WTC11 (cell line): ENCODE results near the gene ALOX15B. TPM values are rescaled to one million over a fixed set of nuclear protein-coding genes. Genes with fewer than 3 reads are reported as not detected.

ENCODE experiments used
- ATAC-seq: fragments of 200-7000 bp; cut with Tn5 transposase; 2 replicates; pipeline ENCODE4 v1.10.0; 2021; ENCODE audit warnings: mild to moderate bottlenecking, moderate library complexity
- CTCF ChIA-PET: fragments of 300-600 bp; sonication (Branson Sonifier 250); formaldehyde crosslinking; loops from one replicate; lab custom pipeline; 2021; ENCODE audit warnings: antibody characterized with exemption; lab: Charles Lee
- POLR2A ChIA-PET: fragments of 350-600 bp; sonication (Branson Sonifier 250); formaldehyde crosslinking; loops from one replicate; lab custom pipeline; 2021; ENCODE audit warnings: antibody characterized with exemption; lab: Charles Lee
- DNase-seq: peaks from one replicate; pipeline ENCODE4 v3.0.0; 2021; ENCODE audit warnings: low spot score
- H3K27ac Mint-ChIP-seq: 2 replicates; pipeline ENCODE4 v1.8.0; 2021; ENCODE audit warnings: mixed read lengths
- H3K27me3 Mint-ChIP-seq: 2 replicates; pipeline ENCODE4 v1.8.0; 2021; ENCODE audit warnings: low read depth, mild to moderate bottlenecking, moderate library complexity, mixed read lengths
- H3K36me3 Mint-ChIP-seq: 2 replicates; pipeline ENCODE4 v1.8.0; 2021; ENCODE audit warnings: mixed read lengths
- H3K4me1 Mint-ChIP-seq: 2 replicates; pipeline ENCODE4 v1.8.0; 2022; ENCODE audit warnings: mixed read lengths
- H3K4me3 Mint-ChIP-seq: 2 replicates; pipeline ENCODE4 v1.8.0; 2021; ENCODE audit warnings: mild to moderate bottlenecking, moderate library complexity, mixed read lengths
- H3K9me3 Mint-ChIP-seq: 2 replicates; pipeline ENCODE4 v1.8.0; 2021; ENCODE audit warnings: mixed read lengths
- IRF2 ChIP-seq: sonication (generic); formaldehyde crosslinking; IDR thresholded peaks from 2 replicates; pipeline ENCODE4 v1.8.0; 2022; ENCODE audit warnings: low read depth, missing genetic modification reagents, borderline replicate concordance
- JAZF1 ChIP-seq: fragments of 250-450 bp; sonication (Bioruptor Pico); IDR thresholded peaks from 2 replicates; pipeline ENCODE4 v1.9.0; 2021; ENCODE audit warnings: moderate library complexity, mild to moderate bottlenecking, inconsistent platforms
- PRDM15 ChIP-seq: sonication (generic); formaldehyde crosslinking; IDR thresholded peaks from 2 replicates; pipeline ENCODE4 v1.8.0; 2022; ENCODE audit warnings: missing genetic modification reagents
- STAT6 ChIP-seq: sonication (generic); formaldehyde crosslinking; conservative IDR thresholded peaks from 2 replicates; pipeline ENCODE4 v1.8.1; 2023; ENCODE audit warnings: mild to moderate bottlenecking, low read depth, missing genetic modification reagents, moderate library complexity
- USF1 ChIP-seq: sonication (generic); formaldehyde crosslinking; IDR thresholded peaks from 2 replicates; pipeline ENCODE4 v1.8.0; 2022; ENCODE audit warnings: mild to moderate bottlenecking, missing genetic modification reagents
- ZMAT4 ChIP-seq: fragments of 250-450 bp; sonication (Bioruptor Pico); IDR thresholded peaks from 2 replicates; pipeline ENCODE4 v1.9.0; 2021; ENCODE audit warnings: mild to moderate bottlenecking
- ZNF396 ChIP-seq: fragments of 250-450 bp; sonication (Bioruptor Pico); IDR thresholded peaks from 2 replicates; pipeline ENCODE4 v1.8.0; 2021; ENCODE audit warnings: mild to moderate bottlenecking, moderate library complexity, borderline replicate concordance
- ZSCAN18 ChIP-seq: fragments of 250-450 bp; sonication (Bioruptor Pico); IDR thresholded peaks from 2 replicates; pipeline ENCODE4 v2.1.2; 2022; ENCODE audit warnings: mild to moderate bottlenecking, moderate library complexity
- total RNA-seq: library from RNA; stranded (reverse); gene quantifications from 3 replicates; pipeline ENCODE4 v1.2.3, GENCODE V29; 2021

ALOX15B gene
- total RNA-seq, 1 experiment from 2014 or later, result 0.22 TPM

- TF ChIP-seq ZSCAN18 (CRISPR knock-in tag), result no peak
- no peak for TF ChIP-seq USF1 (CRISPR knock-in tag)
- peak; percentile 72 for TF ChIP-seq PRDM15 (CRISPR knock-in tag)
These were observed 35.2 kb upstream of the ALOX15B start (continued) for GRCh38 chr17:8003594-8004181.

GRCh38 chr17:8004899-8005298 lies 34.0 kb upstream of the ALOX15B start:
- CTCF ChIA-PET, result interaction anchor here (1.0 to 2.7 kb wide), 3 partner anchors 12 to 53 kb away, joined by 3 to 18 read pairs (median 15); no protein-coding TSS in a partner anchor
- Mint-ChIP-seq H3K27ac (no peak overlapping the region), H3K4me1 (peaks cover 19% of the 10 kb centered on the region), H3K9me3 (0 out of 2 replicates have a peak, but pooled peaks cover 4% of the 10 kb centered on the region), H3K4me3 (no peak overlapping the region), H3K36me3 (no peaks in the 10 kb centered on the region), H3K27me3 (peaks cover 62% of the 10 kb centered on the region)
- DNase-seq, result no peak
- POLR2A ChIA-PET, result interaction anchor here (1.3 kb wide), 1 partner anchor 72 kb away, joined by 3 read pairs; no protein-coding TSS in a partner anchor
- ATAC-seq, result no peak
- TF ChIP-seq STAT6 (no peak), IRF2 (CRISPR knock-in tag) (no peak), ZMAT4 (no peak), JAZF1 (CRISPR knock-in tag) (no peak)

GRCh38 chr17:8005357-8005756 lies 33.5 kb upstream of the ALOX15B start:
- no peak for DNase-seq
- H3K27ac Mint-ChIP-seq, result no peak overlapping the region
- CTCF ChIA-PET, result interaction anchor here (1.0 to 2.7 kb wide), 3 partner anchors 11 to 52 kb away, joined by 3 to 18 read pairs (median 15); no protein-coding TSS in a partner anchor
- no peak for ATAC-seq
- peaks cover 19% of the 10 kb centered on the region for H3K4me1 Mint-ChIP-seq
- peaks cover 62% of the 10 kb centered on the region for H3K27me3 Mint-ChIP-seq
- no peak for TF ChIP-seq ZNF396
- POLR2A ChIA-PET, result no interaction called here
- H3K4me3 Mint-ChIP-seq, result no peak overlapping the region
- H3K36me3 Mint-ChIP-seq, result no peaks in the 10 kb centered on the region
- H3K9me3 Mint-ChIP-seq, result 0 out of 2 replicates have a peak, but pooled peaks cover 4% of the 10 kb centered on the region
